KMS-11 (cell line): Measurements from ENCODE around the gene COQ3.

Experiments
- H2AFZ ChIP-seq: fragments of 200-600 bp; sonication (generic); 2 replicates; pipeline ENCODE4 v1.6.1; 2016; ENCODE audit warnings: antibody characterized with exemption, mixed run types, low read depth
- H3K27ac ChIP-seq: fragments of 200-600 bp; sonication (generic); 2 replicates; pipeline ENCODE4 v1.6.1; 2016; ENCODE audit warnings: mild to moderate bottlenecking, mixed run types
- H3K27me3 ChIP-seq: fragments of 200-600 bp; sonication (generic); 2 replicates; pipeline ENCODE4 v1.6.1; 2017; ENCODE audit warnings: mild to moderate bottlenecking, low read depth, mixed run types, moderate library complexity; ENCODE audit not compliant: insufficient read depth
- H3K36me3 ChIP-seq: fragments of 200-600 bp; sonication (generic); 2 replicates; pipeline ENCODE4 v1.6.1; 2017; ENCODE audit warnings: mild to moderate bottlenecking, mixed run types; ENCODE audit not compliant: insufficient read depth
- H3K4me1 ChIP-seq: fragments of 200-600 bp; sonication (generic); 2 replicates; pipeline ENCODE4 v1.6.1; 2016; ENCODE audit warnings: mild to moderate bottlenecking, low read depth, mixed run types; ENCODE audit not compliant: poor library complexity, severe bottlenecking
- H3K4me2 ChIP-seq: fragments of 200-600 bp; sonication (generic); 2 replicates; pipeline ENCODE4 v1.7.0; 2016; ENCODE audit warnings: mild to moderate bottlenecking, mixed run types
- H3K4me3 ChIP-seq: fragments of 200-600 bp; sonication (generic); IDR thresholded peaks from 2 replicates; pipeline ENCODE4 v1.6.1; 2017; ENCODE audit warnings: low read depth, low read length, mixed read lengths; ENCODE audit not compliant: insufficient read depth
- H3K79me2 ChIP-seq: fragments of 200-600 bp; sonication (generic); 2 replicates; pipeline ENCODE4 v1.6.1; 2016; ENCODE audit warnings: low read depth, mixed run types; ENCODE audit not compliant: insufficient read depth
- H3K9ac ChIP-seq: fragments of 200-600 bp; sonication (generic); 2 replicates; pipeline ENCODE4 v1.6.1; 2016; ENCODE audit warnings: mild to moderate bottlenecking, mixed run types
- H4K20me1 ChIP-seq: fragments of 200-600 bp; sonication (generic); 2 replicates; pipeline ENCODE4 v1.6.1; 2016; ENCODE audit warnings: mild to moderate bottlenecking, mixed run types; ENCODE audit not compliant: insufficient read depth
- TF ChIP-seq, protein P1 (sequence below): fragments of 200-600 bp; sonication (generic); conservative IDR thresholded peaks from 2 replicates; pipeline ENCODE4 v1.6.1; 2017; ENCODE audit warnings: low read depth, mild to moderate bottlenecking, antibody characterized with exemption, low read length, moderate library complexity, mixed read lengths

The COQ3 gene

DNA sequence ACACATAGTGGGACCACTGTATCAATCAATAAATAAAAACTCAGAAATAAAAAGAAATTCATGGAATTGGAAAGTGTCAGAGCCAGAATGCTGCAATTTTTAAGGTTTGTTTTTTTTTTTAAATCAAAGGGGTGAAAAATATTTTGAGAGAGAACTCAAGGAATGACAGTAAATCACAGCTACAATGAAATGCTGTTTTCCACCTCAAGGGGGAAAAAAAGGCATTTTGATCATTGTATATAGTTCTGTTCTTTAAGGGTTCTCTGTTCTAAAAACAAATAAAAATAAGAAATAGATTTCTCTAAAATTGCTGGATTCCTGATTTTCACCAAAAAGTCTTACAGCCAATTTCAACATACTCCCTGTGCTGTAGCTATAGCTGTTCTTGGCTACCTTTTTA, 69.0 kb downstream of the COQ3 start:
- Histone ChIP-seq H3K4me2 (no peak overlapping the region), H4K20me1 (no peaks in the 10 kb centered on the region), H3K27me3 (no peaks in the 10 kb centered on the region), H3K27ac (no peak overlapping the region), H3K4me1 (peaks cover 8% of the 10 kb centered on the region), H3K79me2 (no peaks in the 10 kb centered on the region), H3K4me3 (no peak overlapping the region), H3K9ac (no peak overlapping the region), H2AFZ (no peak overlapping the region), H3K36me3 (no peaks in the 10 kb centered on the region)
- TF ChIP-seq, protein P1, sequence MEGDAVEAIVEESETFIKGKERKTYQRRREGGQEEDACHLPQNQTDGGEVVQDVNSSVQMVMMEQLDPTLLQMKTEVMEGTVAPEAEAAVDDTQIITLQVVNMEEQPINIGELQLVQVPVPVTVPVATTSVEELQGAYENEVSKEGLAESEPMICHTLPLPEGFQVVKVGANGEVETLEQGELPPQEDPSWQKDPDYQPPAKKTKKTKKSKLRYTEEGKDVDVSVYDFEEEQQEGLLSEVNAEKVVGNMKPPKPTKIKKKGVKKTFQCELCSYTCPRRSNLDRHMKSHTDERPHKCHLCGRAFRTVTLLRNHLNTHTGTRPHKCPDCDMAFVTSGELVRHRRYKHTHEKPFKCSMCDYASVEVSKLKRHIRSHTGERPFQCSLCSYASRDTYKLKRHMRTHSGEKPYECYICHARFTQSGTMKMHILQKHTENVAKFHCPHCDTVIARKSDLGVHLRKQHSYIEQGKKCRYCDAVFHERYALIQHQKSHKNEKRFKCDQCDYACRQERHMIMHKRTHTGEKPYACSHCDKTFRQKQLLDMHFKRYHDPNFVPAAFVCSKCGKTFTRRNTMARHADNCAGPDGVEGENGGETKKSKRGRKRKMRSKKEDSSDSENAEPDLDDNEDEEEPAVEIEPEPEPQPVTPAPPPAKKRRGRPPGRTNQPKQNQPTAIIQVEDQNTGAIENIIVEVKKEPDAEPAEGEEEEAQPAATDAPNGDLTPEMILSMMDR: no peak
